K562 (cell line): ENCODE measurements around the gene CLEC18B. TPM values are rescaled to one million over a fixed set of nuclear protein-coding genes. Genes with fewer than 3 reads are reported as not detected.
"Not testable (repeated sequence)": the region's sequence is repeated elsewhere in the genome, so short reads cannot be mapped to it uniquely, and the experiment has no call there.

Experiments used
- ATAC-seq: fragments of 200-7000 bp; cut with Tn5 transposase; 3 replicates; pipeline ENCODE4 v1.9.1; 2020; ENCODE audit warnings: moderate library complexity
- BruUV-seq: library from RNA; stranded (reverse); fragments of 400-500 nt; replicated peaks from 2 replicates; lab custom pipeline; 2021; lab: Mats Ljungman, UMichigan
- CTCF ChIA-PET: fragments of 300-600 bp; formaldehyde crosslinking; extraction: SDS; loops from one replicate; lab custom pipeline; 2021; ENCODE audit warnings: low intra/inter-chr PET ratio; lab: Yijun Ruan, JAX
- POLR2A ChIA-PET: fragments of 300-600, 350-650 bp; sonication (Branson Sonifier 250); formaldehyde crosslinking; extraction: SDS; loops from one replicate; lab custom pipeline; 2021; ENCODE audit warnings: antibody characterized with exemption, inconsistent platforms; lab: Yijun Ruan, JAX
- DNase-seq, 4 experiments: peaks; one replicate each; pipeline versions ENCODE4 v3.0.0 to v3.0.0-alpha.2; 2011 to 2018; ENCODE audit warnings: low spot score in 3 of 4, mixed read lengths in 3 of 4; ENCODE audit errors: extremely low read depth in 1 of 4
- FAIRE-seq: peaks from 2 replicates; lab custom pipeline; 2011; peaks lifted over from hg19 to GRCh38; lab: Jason Lieb, UNC
- H2AFZ ChIP-seq: 2 replicates; pipeline ENCODE4 v1.6.0; 2011; ENCODE audit warnings: low read depth, low read length, control low read depth, inconsistent platforms
- H3K27ac ChIP-seq: fragments of 200-600 bp; 3 replicates; pipeline ENCODE4 v1.8.0; 2011; ENCODE audit warnings: low read depth, mild to moderate bottlenecking, control low read depth, inconsistent platforms, low read length, moderate library complexity, mixed read lengths; ENCODE audit errors: extremely low read depth
- H3K27me3 ChIP-seq, 2 experiments: fragments of 300-600 bp in 1 of 2; 2 replicates in 1 of 2; 3 replicates in 1 of 2; pipeline versions ENCODE4 v1.6.0 to v1.8.0; 2011; ENCODE audit warnings: inconsistent platforms in 2 of 2, low read length in 2 of 2, mild to moderate bottlenecking in 1 of 2, mixed read lengths in 1 of 2, moderate library complexity in 1 of 2; ENCODE audit not compliant: control insufficient read depth in 2 of 2, insufficient read depth in 2 of 2
- H3K36me3 ChIP-seq: fragments of 300-600 bp; 3 replicates; pipeline ENCODE4 v1.8.0; 2011; ENCODE audit warnings: mild to moderate bottlenecking, low read length, inconsistent platforms; ENCODE audit not compliant: control insufficient read depth, insufficient read depth
- H3K4me1 ChIP-seq, 2 experiments: fragments of 200-600 bp in 1 of 2; replicated peaks in 1 of 2; 2 replicates in 1 of 2; 3 replicates in 1 of 2; pipeline versions ENCODE4 v1.5.1 to v1.8.0; 2011; ENCODE audit warnings: inconsistent platforms in 2 of 2, low read length in 2 of 2, mild to moderate bottlenecking in 1 of 2, mixed read lengths in 1 of 2, moderate library complexity in 1 of 2; ENCODE audit not compliant: control insufficient read depth in 2 of 2, insufficient read depth in 2 of 2
- H3K4me2 ChIP-seq: 2 replicates; pipeline ENCODE4 v1.6.1; 2011; ENCODE audit warnings: low read length, control low read depth, inconsistent platforms, mixed read lengths; ENCODE audit not compliant: insufficient read depth
- H3K4me3 ChIP-seq: fragments of 200-600 bp; sonication (generic), shearing (Covaris generic); 2 replicates; pipeline ENCODE4 v1.5.1; 2016; ENCODE audit warnings: control low read depth, inconsistent platforms
- H3K79me2 ChIP-seq: fragments of 200-600 bp; 3 replicates; pipeline ENCODE4 v1.8.0; 2011; ENCODE audit warnings: low read length, inconsistent platforms; ENCODE audit not compliant: control insufficient read depth, insufficient read depth
- H3K9ac ChIP-seq, 2 experiments: 2 replicates each; pipeline versions ENCODE4 v1.6.0 to v1.6.1; 2011; ENCODE audit warnings: low read depth in 2 of 2, low read length in 2 of 2, control low read depth in 1 of 2, inconsistent platforms in 1 of 2, mild to moderate bottlenecking in 1 of 2, mixed read lengths in 1 of 2; ENCODE audit not compliant: insufficient read depth in 1 of 2
- H3K9me1 ChIP-seq: one replicate; pipeline ENCODE4 v1.6.0; 2011; ENCODE audit warnings: inconsistent platforms, mild to moderate bottlenecking, low read length, moderate library complexity; ENCODE audit not compliant: control insufficient read depth, insufficient read depth
- H3K9me3 ChIP-seq: replicated peaks from 2 replicates; pipeline ENCODE4 v1.5.1; 2011; ENCODE audit warnings: low read depth, low read length, inconsistent platforms; ENCODE audit not compliant: control insufficient read depth, insufficient read depth
- H4K20me1 ChIP-seq: replicated peaks from 2 replicates; pipeline ENCODE4 v1.6.1; 2011; ENCODE audit warnings: low read length, inconsistent platforms, mixed read lengths; ENCODE audit not compliant: control insufficient read depth, insufficient read depth
- WGBS: fragments of 100-300 bp; shearing (Covaris generic); methylation state at CpG from one replicate; pipeline ENCODE4 v1.1.6; 2016; ENCODE audit warnings: low coverage, mixed read lengths; ENCODE audit not compliant: insufficient coverage; ENCODE audit errors: missing lambda C conversion rate; 5-methylcytosine and 5-hydroxymethylcytosine counted together
- in situ Hi-C: fragments of 300-500 bp; cut with MboI; formaldehyde crosslinking; loops from 4 replicates; pipeline ENCODE4 v1.15.0; 2018; ENCODE audit warnings: inconsistent platforms, mixed read lengths
- intact Hi-C: fragments of 100-400 bp; cut with micrococcal nuclease; formaldehyde crosslinking; loops from 2 replicates; pipeline ENCODE4 v1.14.2; 2022
- polyA plus RNA-seq, 8 experiments: library from polyadenylated mRNA; depleted of rRNA in 4 of 8; stranded (reverse) in 5 of 8; unstranded in 3 of 8; fragments of >200 nt; fragmentation: Nextera tagmentation in 2 of 8; fragmentation: Illumina TruSeq in 1 of 8; extraction: Ambion mirVana in 2 of 8; extraction: Trizol in 1 of 8; gene quantifications; 2 replicates each; pipeline versions ENCODE4 v1.2.1 to v1.2.3, GENCODE V29; 2011 to 2014; ENCODE audit warnings: inconsistent platforms in 1 of 8, missing spikeins in 1 of 8
- total RNA-seq, 7 experiments: library from RNA; depleted of rRNA in 6 of 7; stranded (reverse); fragments of >200 nt in 6 of 7; fragmentation: Illumina TruSeq in 2 of 7; extraction: Trizol in 2 of 7; gene quantifications; 2 replicates each; pipeline versions ENCODE4 v1.2.1 to v1.2.3, GENCODE V29; 2011 to 2021; ENCODE audit warnings: low replicate concordance in 1 of 7

Gene CLEC18B
- total and polyA plus RNA-seq, 9 of the 15 experiments (the other 6 are each of a cell fraction or from before 2014, with no cell fraction given) = 0.23 to 7.6 (median 3.5) TPM

DNA sequence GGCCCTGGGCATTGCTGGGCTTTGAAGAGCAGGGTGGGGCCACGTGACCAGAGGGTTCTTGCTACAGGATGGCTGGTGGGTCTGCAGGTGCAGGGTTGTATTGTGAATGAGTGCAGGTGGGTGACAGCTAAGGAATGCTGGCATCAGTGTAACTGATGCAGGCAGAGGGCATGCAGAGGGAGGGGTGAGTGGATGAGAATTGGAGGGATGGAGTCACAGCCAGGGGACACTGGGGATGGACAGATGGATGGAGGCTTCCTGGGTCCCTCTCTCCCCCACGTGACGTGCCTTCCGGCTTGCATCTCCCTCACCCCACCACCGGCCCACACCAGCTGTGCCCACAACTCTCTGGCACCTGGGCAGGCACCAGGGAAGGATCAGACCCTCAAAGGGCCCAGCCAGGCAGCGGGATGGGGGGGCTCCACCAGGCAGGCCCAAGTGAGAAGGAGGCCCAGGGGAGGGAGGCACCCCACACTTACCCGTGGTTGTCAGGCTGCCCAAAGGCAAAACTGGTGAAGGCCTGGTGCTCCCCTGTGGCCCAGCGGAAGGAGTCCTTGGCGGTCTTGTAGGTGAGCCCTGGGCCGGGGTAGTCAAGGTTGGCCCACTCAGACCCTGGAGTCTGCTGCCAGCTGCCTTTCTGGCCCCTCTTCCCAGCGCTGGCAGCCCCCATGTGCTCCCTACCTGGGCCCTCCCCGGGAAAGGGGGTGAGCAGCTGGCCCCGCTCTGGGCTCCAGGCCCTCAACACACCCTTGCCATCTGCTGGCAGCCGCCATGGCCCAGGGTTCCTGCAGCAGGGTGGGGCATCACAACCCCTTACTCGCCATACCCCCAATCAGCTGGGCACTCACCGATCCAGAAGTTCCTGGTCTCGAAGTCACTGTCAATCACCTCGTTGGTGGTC, 11.0 kb downstream of the CLEC18B start:
- H3K9me3 ChIP-seq, H3K9ac ChIP-seq, H3K4me1 ChIP-seq, H3K9me1 ChIP-seq, H4K20me1 ChIP-seq, H3K4me2 ChIP-seq, DNase-seq, POLR2A ChIA-PET, CTCF ChIA-PET, H3K27me3 ChIP-seq, ATAC-seq, H3K27ac ChIP-seq, H3K36me3 ChIP-seq, in situ Hi-C loops, FAIRE-seq, H2AFZ ChIP-seq, BruUV-seq, intact Hi-C loops, H3K79me2 ChIP-seq, H3K4me3 ChIP-seq: not testable (repeated sequence)
- 2% methylated on average over 6 of the region's 18 CpGs for WGBS

DNA sequence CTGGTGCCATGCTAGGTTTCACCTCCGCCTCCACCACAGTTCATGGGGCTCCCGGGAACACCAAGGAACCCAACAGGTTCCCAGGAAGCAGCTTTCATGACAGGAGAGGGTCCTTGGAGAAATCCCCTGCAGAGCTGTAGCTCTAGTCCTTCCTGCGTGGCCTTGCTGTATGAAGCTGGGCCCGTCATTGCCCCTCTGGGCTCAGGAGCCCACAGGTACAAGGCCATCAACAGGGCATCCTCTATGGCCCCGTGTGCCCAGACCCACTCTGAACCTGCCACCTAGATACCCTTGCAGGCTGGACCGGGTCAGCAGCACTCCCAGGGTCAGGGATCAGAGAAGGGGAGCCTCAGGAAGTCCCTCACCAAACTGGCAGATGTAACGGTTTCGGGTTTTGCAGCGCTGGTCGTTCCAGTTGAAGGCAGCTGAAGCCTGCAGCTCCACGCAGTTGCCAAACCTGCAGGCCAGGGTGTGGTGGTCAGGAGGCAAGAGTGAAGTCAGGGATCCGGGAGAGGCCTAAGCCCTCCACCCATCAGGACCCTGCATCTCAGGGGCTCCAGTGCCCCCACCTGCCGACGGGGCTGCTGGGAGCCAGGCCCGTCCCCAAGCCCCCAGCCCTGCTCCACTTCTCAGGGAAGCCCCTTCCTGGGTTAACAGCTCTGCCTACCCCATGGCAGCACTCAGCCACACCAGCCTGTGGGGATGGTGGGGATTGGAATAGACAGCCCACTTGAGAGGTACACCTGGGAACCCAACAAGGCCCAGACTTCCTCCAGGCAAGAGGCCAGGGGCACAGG, 11.9 kb downstream of the CLEC18B start:
- CTCF ChIA-PET, in situ Hi-C loops: not testable (repeated sequence)

DNA sequence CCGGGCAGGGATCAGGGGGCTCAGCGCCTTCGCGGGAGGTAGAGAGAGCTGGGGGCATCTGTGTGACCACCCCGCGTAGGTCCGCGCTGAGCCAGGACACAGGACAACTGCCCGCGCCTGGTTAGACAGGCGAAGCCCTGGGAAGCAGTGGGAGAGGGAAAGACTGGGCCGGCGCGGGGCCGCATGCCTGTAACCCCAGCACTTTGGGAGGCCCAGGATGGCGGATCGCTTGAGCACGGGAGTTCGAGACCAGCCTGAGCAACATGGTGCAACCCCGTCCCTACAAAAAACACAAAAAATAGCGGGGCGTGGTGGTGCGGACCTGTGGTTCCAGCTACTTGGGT, 13.9 kb downstream of the CLEC18B start:
- BruUV-seq, intact Hi-C loops, POLR2A ChIA-PET, H3K4me2 ChIP-seq, H3K27me3 ChIP-seq, H3K9ac ChIP-seq, H3K27ac ChIP-seq, H3K9me1 ChIP-seq, in situ Hi-C loops, ATAC-seq, H3K4me1 ChIP-seq, DNase-seq, H3K9me3 ChIP-seq, FAIRE-seq, H2AFZ ChIP-seq, H4K20me1 ChIP-seq, H3K79me2 ChIP-seq, H3K36me3 ChIP-seq, CTCF ChIA-PET, H3K4me3 ChIP-seq: not testable (repeated sequence)
- WGBS = 52% methylated on average over 8 of the region's 23 CpGs

More for the DNA sequence above, 11.9 kb downstream of the CLEC18B start:
- H3K9me1 ChIP-seq, intact Hi-C loops, H3K36me3 ChIP-seq, H3K4me2 ChIP-seq, POLR2A ChIA-PET, H3K27ac ChIP-seq, DNase-seq, H3K4me1 ChIP-seq, ATAC-seq, H3K79me2 ChIP-seq, BruUV-seq, FAIRE-seq, H4K20me1 ChIP-seq, H3K9ac ChIP-seq, H3K27me3 ChIP-seq, H3K4me3 ChIP-seq, H2AFZ ChIP-seq, H3K9me3 ChIP-seq: not testable (repeated sequence)
- WGBS = 8% methylated on average over 8 of the region's 15 CpGs
